Measurements from ENCODE around the gene FKBP2.

Gene FKBP2

DNA sequence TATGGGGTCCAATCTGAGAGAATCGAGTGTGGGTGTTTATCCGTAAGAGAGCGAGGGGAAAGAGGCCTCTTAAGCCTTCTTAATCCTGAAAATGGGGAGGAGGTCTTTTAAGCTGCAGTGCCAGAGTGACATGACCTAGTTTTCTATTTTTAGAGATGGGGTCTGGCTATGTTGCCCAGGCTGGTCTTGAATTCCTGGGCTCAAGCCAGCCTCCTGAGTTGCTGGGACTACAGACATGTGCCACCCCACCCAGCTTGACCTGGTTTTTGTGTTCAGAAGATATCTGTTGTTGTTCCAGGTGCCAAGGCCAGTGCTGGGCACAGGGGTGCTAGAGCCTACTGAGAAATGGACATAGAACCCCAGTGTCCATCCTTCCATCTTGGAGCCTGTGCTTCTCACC is 42.2 kb downstream of the FKBP2 start:
- Histone ChIP-seq H3K9me3 (ENCODE audit: control insufficient read depth, insufficient read depth, low read depth, low read length) (no peaks in the 10 kb centered on the region), H3K4me1 (ENCODE audit: control insufficient read depth, insufficient read depth, low read length) (no peaks in the 10 kb centered on the region; the same call in 1 of the 2 replicates), H3K4me3 (ENCODE audit: low read depth, low read length) (no peak overlapping the region), H3K36me3 (ENCODE audit: control insufficient read depth in 2 of 2, insufficient read depth in 1 of 2, low read length in 2 of 2) (peaks cover 9 to 49% of the 10 kb centered on the region in 2 experiments; a peak in 2 of 3 replicates), H3K27ac (ENCODE audit: extremely low read depth, low read depth, low read length) (no peak overlapping the region)
- CTCF ChIA-PET, result interaction anchor here (0.7 to 2.0 kb wide), 6 partner anchors 12 to 166 kb away, joined by 3 to 9 read pairs (median 4); partner anchors contain the start of gene ESRRA
- TF ChIP-seq ZNF433 (tag by site-specific recombination; IDR thresholded peaks at IDR 0.05; ENCODE audit: low read depth) (no peak), ZNF747 (tag by site-specific recombination; IDR thresholded peaks at IDR 0.05) (no peak), ZNF121 (tag by site-specific recombination; IDR thresholded peaks at IDR 0.05) (peak; percentile 89), ZNF623 (tag by site-specific recombination; IDR thresholded peaks at IDR 0.05) (no peak), ZNF416 (tag by site-specific recombination; IDR thresholded peaks at IDR 0.05) (no peak), ZXDB (tag by site-specific recombination; IDR thresholded peaks at IDR 0.05) (no peak)
- POLR2A ChIA-PET, result interaction anchor here (0.9 to 3.5 kb wide), 3 partner anchors 13 to 34 kb away, joined by 3 to 41 read pairs (median 3); partner anchors contain the start of genes ESRRA and TRMT112

DNA sequence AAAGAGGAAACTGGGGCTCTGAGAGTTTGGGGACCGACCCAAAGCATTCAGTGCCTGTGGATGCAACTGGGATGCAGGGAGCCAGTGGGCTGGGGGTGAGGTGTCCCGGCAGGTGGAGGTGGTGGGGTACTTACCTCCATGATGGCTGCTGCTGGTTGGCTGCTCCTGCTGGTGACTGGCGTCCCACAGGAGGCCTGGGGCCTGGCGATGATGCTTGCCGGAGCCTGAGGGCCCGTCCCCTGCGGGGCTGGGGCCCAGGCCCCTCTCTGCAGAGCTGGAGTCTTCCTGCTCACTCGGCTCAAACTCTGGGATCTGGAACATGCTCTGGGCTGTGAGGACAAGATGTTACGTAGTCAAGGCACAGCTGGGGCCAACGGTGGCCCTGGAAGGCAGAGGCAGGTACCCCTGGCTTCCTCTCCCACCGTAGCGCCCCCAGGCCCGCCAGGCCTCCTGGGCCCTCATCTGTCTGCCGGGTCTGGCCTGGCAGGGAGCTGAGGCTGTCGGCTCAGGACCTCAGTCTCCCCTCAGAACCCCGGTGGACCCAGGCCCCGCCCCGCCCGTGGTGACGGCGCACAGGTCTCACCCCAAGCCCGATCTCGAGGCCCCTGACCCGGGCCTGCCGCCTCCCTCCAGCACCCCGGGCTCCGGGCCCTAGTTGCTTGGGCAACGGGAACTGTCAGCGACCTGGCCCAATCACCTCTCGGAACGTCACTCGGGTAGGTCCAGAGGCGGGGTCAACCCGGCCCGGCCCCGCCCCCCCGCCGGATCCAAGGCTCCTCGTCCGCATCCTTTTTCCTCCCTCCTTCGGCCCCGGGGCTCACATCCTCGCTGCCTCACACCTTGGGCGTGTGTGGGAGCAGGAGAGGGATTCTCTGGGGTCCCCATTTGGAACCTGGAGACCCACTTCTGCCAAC is 43.4 kb downstream of the FKBP2 start, which contains the start of gene BAD:
Gene BAD (minus strand): TSS at position 618 of the 914 bp plus-strand sequence. CDS start 297 bp downstream, at position 321.
- Histone ChIP-seq H3K9me3 (ENCODE audit: control insufficient read depth, insufficient read depth, low read depth, low read length) (no peaks in the 10 kb centered on the region), H3K27ac (ENCODE audit: extremely low read depth, low read depth, low read length) (peak within 1 kb of the TSS; percentile 86), H3K4me3 (ENCODE audit: low read depth, low read length) (peak within 1 kb of the TSS; percentile 82), H3K4me1 (ENCODE audit: control insufficient read depth, insufficient read depth, low read length) (no peaks in the 10 kb centered on the region; the same call in 1 of the 2 replicates), H3K36me3 (ENCODE audit: control insufficient read depth in 2 of 2, insufficient read depth in 1 of 2, low read length in 2 of 2) (peaks cover 9 to 47% of the 10 kb centered on the region in 2 experiments; a peak in 2 of 3 replicates)
- CTCF ChIA-PET, result interaction anchor here (0.6 to 2.0 kb wide), 14 partner anchors 9 to 165 kb away, joined by 3 to 9 read pairs (median 4); partner anchors contain the start of genes CATSPERZ, ESRRA and PLCB3
- POLR2A ChIA-PET, result interaction anchor here (0.6 to 3.5 kb wide), 17 partner anchors 9 to 170 kb away, joined by 3 to 41 read pairs (median 5); partner anchors contain the start of genes DNAJC4, ESRRA, FKBP2 and PRDX5
- TF ChIP-seq ZNF335 (tag by site-specific recombination; conservative IDR thresholded peaks at IDR 0.05) (peak; percentile 93), ZBTB21 (tag by site-specific recombination; IDR thresholded peaks at IDR 0.05) (peak; percentile 23; the same call in 1 of the 2 replicates), SP7 (tag by site-specific recombination; IDR thresholded peaks at IDR 0.05) (peak; percentile 28; the same call in 1 of the 2 replicates), ZXDB (tag by site-specific recombination; IDR thresholded peaks at IDR 0.05) (0 out of 2 replicates have a peak, but pooled peaks have one; percentile 36), ZNF423 (tag by site-specific recombination; IDR thresholded peaks at IDR 0.05) (no peak), ZNF76 (tag by site-specific recombination; IDR thresholded peaks at IDR 0.05; ENCODE audit: borderline replicate concordance, low read depth) (no peak), REPIN1 (tag by site-specific recombination; IDR thresholded peaks at IDR 0.05; ENCODE audit: low read depth) (no peak), ZNF837 (tag by site-specific recombination; IDR thresholded peaks at IDR 0.05) (no peak), GLIS2 (tag by site-specific recombination; IDR thresholded peaks at IDR 0.05) (peak; percentile 76; the same call in 1 of the 2 replicates), KLF1 (tag by site-specific recombination; IDR thresholded peaks at IDR 0.05) (0 out of 2 replicates have a peak, but pooled peaks have one; percentile 14), BCL11B (tag by site-specific recombination; IDR thresholded peaks at IDR 0.05; ENCODE audit: low read depth) (no peak), ZBTB48 (tag by site-specific recombination; IDR thresholded peaks at IDR 0.05) (peak; percentile 86)
- TF ChIP-seq, protein P1, sequence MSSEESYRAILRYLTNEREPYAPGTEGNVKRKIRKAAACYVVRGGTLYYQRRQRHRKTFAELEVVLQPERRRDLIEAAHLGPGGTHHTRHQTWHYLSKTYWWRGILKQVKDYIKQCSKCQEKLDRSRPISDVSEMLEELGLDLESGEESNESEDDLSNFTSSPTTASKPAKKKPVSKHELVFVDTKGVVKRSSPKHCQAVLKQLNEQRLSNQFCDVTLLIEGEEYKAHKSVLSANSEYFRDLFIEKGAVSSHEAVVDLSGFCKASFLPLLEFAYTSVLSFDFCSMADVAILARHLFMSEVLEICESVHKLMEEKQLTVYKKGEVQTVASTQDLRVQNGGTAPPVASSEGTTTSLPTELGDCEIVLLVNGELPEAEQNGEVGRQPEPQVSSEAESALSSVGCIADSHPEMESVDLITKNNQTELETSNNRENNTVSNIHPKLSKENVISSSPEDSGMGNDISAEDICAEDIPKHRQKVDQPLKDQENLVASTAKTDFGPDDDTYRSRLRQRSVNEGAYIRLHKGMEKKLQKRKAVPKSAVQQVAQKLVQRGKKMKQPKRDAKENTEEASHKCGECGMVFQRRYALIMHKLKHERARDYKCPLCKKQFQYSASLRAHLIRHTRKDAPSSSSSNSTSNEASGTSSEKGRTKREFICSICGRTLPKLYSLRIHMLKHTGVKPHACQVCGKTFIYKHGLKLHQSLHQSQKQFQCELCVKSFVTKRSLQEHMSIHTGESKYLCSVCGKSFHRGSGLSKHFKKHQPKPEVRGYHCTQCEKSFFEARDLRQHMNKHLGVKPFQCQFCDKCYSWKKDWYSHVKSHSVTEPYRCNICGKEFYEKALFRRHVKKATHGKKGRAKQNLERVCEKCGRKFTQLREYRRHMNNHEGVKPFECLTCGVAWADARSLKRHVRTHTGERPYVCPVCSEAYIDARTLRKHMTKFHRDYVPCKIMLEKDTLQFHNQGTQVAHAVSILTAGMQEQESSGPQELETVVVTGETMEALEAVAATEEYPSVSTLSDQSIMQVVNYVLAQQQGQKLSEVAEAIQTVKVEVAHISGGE (tag by site-specific recombination; conservative IDR thresholded peaks at IDR 0.05; ENCODE audit: low read depth), result peak; percentile 90
- TF ChIP-seq, protein P2, sequence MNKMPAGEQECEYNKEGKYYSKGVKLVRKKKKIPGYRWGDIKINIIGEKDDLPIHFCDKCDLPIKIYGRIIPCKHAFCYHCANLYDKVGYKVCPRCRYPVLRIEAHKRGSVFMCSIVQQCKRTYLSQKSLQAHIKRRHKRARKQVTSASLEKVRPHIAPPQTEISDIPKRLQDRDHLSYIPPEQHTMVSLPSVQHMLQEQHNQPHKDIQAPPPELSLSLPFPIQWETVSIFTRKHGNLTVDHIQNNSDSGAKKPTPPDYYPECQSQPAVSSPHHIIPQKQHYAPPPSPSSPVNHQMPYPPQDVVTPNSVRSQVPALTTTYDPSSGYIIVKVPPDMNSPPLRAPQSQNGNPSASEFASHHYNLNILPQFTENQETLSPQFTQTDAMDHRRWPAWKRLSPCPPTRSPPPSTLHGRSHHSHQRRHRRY (tag by site-specific recombination; IDR thresholded peaks at IDR 0.05), result no peak
- TF ChIP-seq, protein P3, sequence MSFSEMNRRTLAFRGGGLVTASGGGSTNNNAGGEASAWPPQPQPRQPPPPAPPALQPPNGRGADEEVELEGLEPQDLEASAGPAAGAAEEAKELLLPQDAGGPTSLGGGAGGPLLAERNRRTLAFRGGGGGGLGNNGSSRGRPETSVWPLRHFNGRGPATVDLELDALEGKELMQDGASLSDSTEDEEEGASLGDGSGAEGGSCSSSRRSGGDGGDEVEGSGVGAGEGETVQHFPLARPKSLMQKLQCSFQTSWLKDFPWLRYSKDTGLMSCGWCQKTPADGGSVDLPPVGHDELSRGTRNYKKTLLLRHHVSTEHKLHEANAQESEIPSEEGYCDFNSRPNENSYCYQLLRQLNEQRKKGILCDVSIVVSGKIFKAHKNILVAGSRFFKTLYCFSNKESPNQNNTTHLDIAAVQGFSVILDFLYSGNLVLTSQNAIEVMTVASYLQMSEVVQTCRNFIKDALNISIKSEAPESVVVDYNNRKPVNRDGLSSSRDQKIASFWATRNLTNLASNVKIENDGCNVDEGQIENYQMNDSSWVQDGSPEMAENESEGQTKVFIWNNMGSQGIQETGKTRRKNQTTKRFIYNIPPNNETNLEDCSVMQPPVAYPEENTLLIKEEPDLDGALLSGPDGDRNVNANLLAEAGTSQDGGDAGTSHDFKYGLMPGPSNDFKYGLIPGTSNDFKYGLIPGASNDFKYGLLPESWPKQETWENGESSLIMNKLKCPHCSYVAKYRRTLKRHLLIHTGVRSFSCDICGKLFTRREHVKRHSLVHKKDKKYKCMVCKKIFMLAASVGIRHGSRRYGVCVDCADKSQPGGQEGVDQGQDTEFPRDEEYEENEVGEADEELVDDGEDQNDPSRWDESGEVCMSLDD (tag by site-specific recombination; IDR thresholded peaks at IDR 0.05), result peak; percentile 71
- TF ChIP-seq, protein P4, sequence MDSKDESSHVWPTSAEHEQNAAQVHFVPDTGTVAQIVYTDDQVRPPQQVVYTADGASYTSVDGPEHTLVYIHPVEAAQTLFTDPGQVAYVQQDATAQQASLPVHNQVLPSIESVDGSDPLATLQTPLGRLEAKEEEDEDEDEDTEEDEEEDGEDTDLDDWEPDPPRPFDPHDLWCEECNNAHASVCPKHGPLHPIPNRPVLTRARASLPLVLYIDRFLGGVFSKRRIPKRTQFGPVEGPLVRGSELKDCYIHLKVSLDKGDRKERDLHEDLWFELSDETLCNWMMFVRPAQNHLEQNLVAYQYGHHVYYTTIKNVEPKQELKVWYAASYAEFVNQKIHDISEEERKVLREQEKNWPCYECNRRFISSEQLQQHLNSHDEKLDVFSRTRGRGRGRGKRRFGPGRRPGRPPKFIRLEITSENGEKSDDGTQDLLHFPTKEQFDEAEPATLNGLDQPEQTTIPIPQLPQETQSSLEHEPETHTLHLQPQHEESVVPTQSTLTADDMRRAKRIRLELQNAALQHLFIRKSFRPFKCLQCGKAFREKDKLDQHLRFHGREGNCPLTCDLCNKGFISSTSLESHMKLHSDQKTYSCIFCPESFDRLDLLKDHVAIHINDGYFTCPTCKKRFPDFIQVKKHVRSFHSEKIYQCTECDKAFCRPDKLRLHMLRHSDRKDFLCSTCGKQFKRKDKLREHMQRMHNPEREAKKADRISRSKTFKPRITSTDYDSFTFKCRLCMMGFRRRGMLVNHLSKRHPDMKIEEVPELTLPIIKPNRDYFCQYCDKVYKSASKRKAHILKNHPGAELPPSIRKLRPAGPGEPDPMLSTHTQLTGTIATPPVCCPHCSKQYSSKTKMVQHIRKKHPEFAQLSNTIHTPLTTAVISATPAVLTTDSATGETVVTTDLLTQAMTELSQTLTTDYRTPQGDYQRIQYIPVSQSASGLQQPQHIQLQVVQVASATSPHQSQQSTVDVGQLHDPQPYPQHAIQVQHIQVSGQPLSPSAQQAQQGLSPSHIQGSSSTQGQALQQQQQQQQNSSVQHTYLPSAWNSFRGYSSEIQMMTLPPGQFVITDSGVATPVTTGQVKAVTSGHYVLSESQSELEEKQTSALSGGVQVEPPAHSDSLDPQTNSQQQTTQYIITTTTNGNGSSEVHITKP (tag by site-specific recombination; IDR thresholded peaks at IDR 0.05), result peak; percentile 57
